ENCODE results near the gene TSNAXIP1. TPM values are rescaled to one million over a fixed set of nuclear protein-coding genes. Genes with fewer than 3 reads are reported as not detected.

The TSNAXIP1 gene
- total RNA-seq, 2 donors from 2014 or later: 1.6 TPM; not detected in 1

GRCh38 chr16:67865318-67865717 lies 58.6 kb downstream of the TSNAXIP1 start:
- TF ChIP-seq CTCF (IDR thresholded peaks at IDR 0.05) (peak in 3 of 7 experiments; percentile 28 to 40 (median 32)), POLR2A (IDR thresholded peaks at IDR 0.05) (no peak)
- peak overlapping the region in 1 of 4 donors; percentile 10 for H3K27ac ChIP-seq
- H3K4me3 ChIP-seq: no peak overlapping the region
- no peaks in the 10 kb centered on the region for H3K9me3 ChIP-seq
- intact Hi-C loops (cut with DNase I): no loop called here
- peaks cover 42% of the 10 kb centered on the region for H3K4me1 ChIP-seq
- H3K27me3 ChIP-seq: no peaks in the 10 kb centered on the region
- H3K36me3 ChIP-seq (replicated peaks in 1 of 2; ENCODE audit: insufficient read depth in 1 of 2, low read depth in 2 of 2): peaks cover 0 to under 1% of the 10 kb centered on the region in 2 donors
- peak in 3 of 4 donors; percentile 31 to 48 (median 31) for DNase-seq
- WGBS, 2 donors: 80 to 100% methylated on average over 1 to 2 of the region's 2 CpGs
- no peak for ATAC-seq

- ATAC-seq (peak; percentile 80), DNase-seq (peak; percentile 87 to 96 (median 94))
- H3K4me1 ChIP-seq: peaks cover 39% of the 10 kb centered on the region
- intact Hi-C loops (cut with DNase I): no loop called here
- H3K27me3 ChIP-seq: no peaks in the 10 kb centered on the region
- peaks cover 0 to 2% of the 10 kb centered on the region in 2 donors for H3K36me3 ChIP-seq (replicated peaks in 1 of 2; ENCODE audit: insufficient read depth in 1 of 2, low read depth in 2 of 2)
- H3K9me3 ChIP-seq: no peaks in the 10 kb centered on the region
- H3K4me3 ChIP-seq: no peak overlapping the region
- no peak for TF ChIP-seq CTCF (IDR thresholded peaks at IDR 0.05)
- peak in 1 of 3 donors; percentile 19 for TF ChIP-seq POLR2A (IDR thresholded peaks at IDR 0.05)
- WGBS, 2 donors: 23 to 55% methylated on average over 3 to 6 of the region's 6 CpGs
- H3K27ac ChIP-seq: peak overlapping the region; percentile 70 to 89 (median 74)
Observed at GRCh38 chr16:67868290-67868689, 61.6 kb downstream of the TSNAXIP1 start.

GRCh38 chr16:67869653-67870052 lies 63.0 kb downstream of the TSNAXIP1 start:
- ATAC-seq (no peak), DNase-seq (no peak)
- H3K27me3 ChIP-seq: no peaks in the 10 kb centered on the region
- TF ChIP-seq POLR2A (IDR thresholded peaks at IDR 0.05): no peak
- no peak for TF ChIP-seq CTCF (IDR thresholded peaks at IDR 0.05)
- no peak overlapping the region for H3K4me3 ChIP-seq
- no peaks in the 10 kb centered on the region for H3K9me3 ChIP-seq
- intact Hi-C loops (cut with DNase I): no loop called here
- peaks cover 43% of the 10 kb centered on the region for H3K4me1 ChIP-seq
- H3K36me3 ChIP-seq (replicated peaks in 1 of 2; ENCODE audit: insufficient read depth in 1 of 2, low read depth in 2 of 2): peaks cover 0 to 2% of the 10 kb centered on the region in 2 donors
- H3K27ac ChIP-seq: peak overlapping the region; percentile 43 to 89 (median 74)
- 78 to 86% methylated on average over 6 to 7 of the region's 7 CpGs for WGBS, 2 donors

- Histone ChIP-seq H3K36me3 (replicated peaks in 1 of 2; ENCODE audit: insufficient read depth in 1 of 2, low read depth in 2 of 2) (peaks cover 0 to 2% of the 10 kb centered on the region in 2 donors), H3K4me3 (no peak overlapping the region), H3K4me1 (peaks cover 51% of the 10 kb centered on the region), H3K9me3 (no peaks in the 10 kb centered on the region), H3K27ac (no peak overlapping the region), H3K27me3 (no peaks in the 10 kb centered on the region)
- ATAC-seq (no peak), DNase-seq (no peak)
- 69 to 87% methylated on average over 3 of the region's 3 CpGs for WGBS, 2 donors
- TF ChIP-seq CTCF (IDR thresholded peaks at IDR 0.05) (no peak), POLR2A (IDR thresholded peaks at IDR 0.05) (no peak)
- intact Hi-C loops (cut with DNase I): no loop called here
Observed at GRCh38 chr16:67871256-67871655, 64.6 kb downstream of the TSNAXIP1 start.

- Histone ChIP-seq H3K4me3 (no peak overlapping the region), H3K27ac (peak overlapping the region; percentile 53 to 80 (median 66)), H3K9me3 (no peaks in the 10 kb centered on the region), H3K4me1 (peaks cover 49% of the 10 kb centered on the region), H3K36me3 (replicated peaks in 1 of 2; ENCODE audit: insufficient read depth in 1 of 2, low read depth in 2 of 2) (peaks cover 0 to 3% of the 10 kb centered on the region in 2 donors), H3K27me3 (no peaks in the 10 kb centered on the region)
- TF ChIP-seq CTCF (IDR thresholded peaks at IDR 0.05) (no peak), POLR2A (IDR thresholded peaks at IDR 0.05) (no peak)
- ATAC-seq (no peak), DNase-seq (no peak)
- 50 to 75% methylated on average over 1 to 2 of the region's 2 CpGs for WGBS, 2 donors
- intact Hi-C loops (cut with DNase I): no loop called here
Observed at GRCh38 chr16:67872131-67872630, 65.5 kb downstream of the TSNAXIP1 start.
